ENCODE measurements around the gene SNCB. TPM values are rescaled to one million over a fixed set of nuclear protein-coding genes. Genes with fewer than 3 reads are reported as not detected.

Gene SNCB
- total RNA-seq, 4 donors from 2014 or later = not detected

GRCh38 chr5:176581361-176581760 lies 49.0 kb downstream of the SNCB start:
- ATAC-seq (ENCODE audit: low FRiP score) (no peak), DNase-seq (ENCODE audit: low spot score) (no peak)
- no peak for TF ChIP-seq CTCF (IDR thresholded peaks at IDR 0.05)

DNA sequence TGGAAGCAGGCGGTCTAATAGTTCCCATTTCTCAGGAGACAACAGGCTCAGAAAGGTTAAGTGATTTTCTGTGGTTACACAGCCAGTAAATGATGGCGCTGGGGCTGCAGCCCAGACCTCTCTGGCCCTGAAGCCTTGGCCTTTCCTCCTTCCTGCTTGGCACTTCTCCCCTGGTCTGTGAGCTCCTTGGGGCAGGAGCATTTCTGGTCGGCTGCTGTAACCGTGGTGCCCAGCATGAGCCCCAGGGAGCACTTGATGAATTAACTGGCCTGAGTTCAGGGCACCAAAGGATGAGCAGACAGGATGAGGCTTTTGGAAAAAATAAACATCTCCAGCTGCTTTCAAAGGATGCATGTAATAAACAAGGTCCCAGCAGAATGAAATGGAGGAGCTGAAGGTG lies 51.0 kb downstream of the SNCB start:
- DNase-seq (ENCODE audit: low spot score) = no peak

GRCh38 chr5:176578391-176578808 lies 51.9 kb downstream of the SNCB start:
- ATAC-seq (ENCODE audit: low FRiP score) (peak; percentile 44), DNase-seq (ENCODE audit: low spot score) (no peak)
- TF ChIP-seq CTCF (IDR thresholded peaks at IDR 0.05) = no peak

More for the DNA sequence above, 51.0 kb downstream of the SNCB start:
- ATAC-seq (ENCODE audit: low FRiP score) = no peak
- no peak for TF ChIP-seq CTCF (IDR thresholded peaks at IDR 0.05)

GRCh38 chr5:176577312-176578176 lies 52.8 kb downstream of the SNCB start:
- ATAC-seq (ENCODE audit: low FRiP score) = no peak
- no peak for TF ChIP-seq CTCF (IDR thresholded peaks at IDR 0.05)

GRCh38 chr5:176575488-176576422 lies 54.6 kb downstream of the SNCB start:
- TF ChIP-seq CTCF (IDR thresholded peaks at IDR 0.05) = no peak
- DNase-seq (ENCODE audit: low spot score) (no peak), ATAC-seq (ENCODE audit: low FRiP score) (no peak)

More at GRCh38 chr5:176577312-176578176, 52.8 kb downstream of the SNCB start:
- DNase-seq (ENCODE audit: low spot score) = no peak

GRCh38 chr5:176575066-176575465 lies 55.3 kb downstream of the SNCB start:
- ATAC-seq (ENCODE audit: low FRiP score) (no peak), DNase-seq (ENCODE audit: low spot score) (no peak)
- TF ChIP-seq CTCF (IDR thresholded peaks at IDR 0.05) = no peak

All from omental fat pad (tissue), 4 donors.